Prostate gland (tissue), 2 donors: ENCODE data around the gene GTF2I. TPM values are rescaled to one million over a fixed set of nuclear protein-coding genes. Genes with fewer than 3 reads are reported as not detected.
"Not testable (repeated sequence)": the region's sequence is repeated elsewhere in the genome, so short reads cannot be mapped to it uniquely, and the experiment has no call there.

ENCODE experiments used
- DNase-seq: peaks from one replicate; pipeline ENCODE4 v3.0.0-alpha.2; 2019; ENCODE audit warnings: low spot score
- H3K27ac ChIP-seq, 2 donors: fragments of 200-600 bp; sonication (generic); 2 replicates each; pipeline ENCODE4 v1.5.1; 2017 to 2019
- H3K27me3 ChIP-seq: fragments of 200-600 bp; sonication (generic); replicated peaks from 2 replicates; pipeline ENCODE4 v1.5.1; 2019; ENCODE audit not compliant: insufficient read depth
- H3K36me3 ChIP-seq, 2 donors: fragments of 200-600 bp; sonication (generic); 1 replicate in 1 of 2; 2 replicates in 1 of 2; pipeline versions ENCODE4 v1.5.1 to v1.8.1; 2017 to 2019
- H3K4me1 ChIP-seq: fragments of 200-600 bp; sonication (generic); replicated peaks from 2 replicates; pipeline ENCODE4 v1.5.1; 2019
- H3K4me3 ChIP-seq, 2 donors: fragments of 200-600 bp; sonication (generic); 2 replicates each; pipeline ENCODE4 v1.5.1; 2017 to 2019
- H3K9me3 ChIP-seq: fragments of 200-600 bp; sonication (generic); 2 replicates; pipeline ENCODE4 v1.5.1; 2017
- CTCF ChIP-seq, 4 experiments: fragments of 200-600 bp in 2 of 4; fragments of 450-650 bp in 2 of 4; sonication (generic) in 2 of 4; IDR thresholded peaks; 1 replicate in 3 of 4; 2 replicates in 1 of 4; pipeline ENCODE4 v1.5.1; 2016 to 2019; ENCODE audit warnings: antibody characterized with exemption in 4 of 4, mild to moderate bottlenecking in 2 of 4, moderate library complexity in 2 of 4
- POLR2A ChIP-seq: fragments of 450-650 bp; IDR thresholded peaks from one replicate; pipeline ENCODE4 v1.6.1; 2016; ENCODE audit warnings: antibody characterized with exemption, mild to moderate bottlenecking
- POLR2AphosphoS5 ChIP-seq: sonication (generic); formaldehyde crosslinking; IDR thresholded peaks from one replicate; pipeline ENCODE4 v1.6.1; 2017; ENCODE audit warnings: antibody characterized with exemption
- WGBS: methylation state at CpG from one replicate; pipeline ENCODE4 v1.1.5; 2018; 5-methylcytosine and 5-hydroxymethylcytosine counted together
- intact Hi-C: fragments of 100-400 bp; cut with DNase I; formaldehyde crosslinking; loops from one replicate; pipeline ENCODE4 v1.14.2; 2022
- total RNA-seq, 2 donors: library from RNA; depleted of rRNA; stranded (reverse); fragments of >200 nt; gene quantifications; one replicate each; pipeline ENCODE4 v1.1.0, GENCODE V29; 2016

GTF2I gene
- total RNA-seq, 2 donors from 2014 or later = 149 to 212 TPM

GRCh38 chr7:74684473-74684872 lies 27.0 kb downstream of the GTF2I start:
- no peak for DNase-seq
- intact Hi-C loops = no loop called here
- no peak overlapping the region for H3K27ac ChIP-seq
- 85% methylated on average over 11 of the region's 11 CpGs for WGBS
- no peaks in the 10 kb centered on the region for H3K27me3 ChIP-seq
- no peak overlapping the region for H3K4me3 ChIP-seq
- TF ChIP-seq POLR2AphosphoS5 (no peak), POLR2A (no peak), CTCF (IDR thresholded peaks at IDR 0.05) (no peak)
- no peaks in the 10 kb centered on the region for H3K36me3 ChIP-seq
- H3K9me3 ChIP-seq = no peaks in the 10 kb centered on the region
- no peaks in the 10 kb centered on the region for H3K4me1 ChIP-seq

- DNase-seq = no peak
- Histone ChIP-seq H3K4me3 (no peak overlapping the region), H3K36me3 (no peaks in the 10 kb centered on the region), H3K27me3 (no peaks in the 10 kb centered on the region), H3K9me3 (no peaks in the 10 kb centered on the region), H3K4me1 (no peaks in the 10 kb centered on the region), H3K27ac (no peak overlapping the region)
- no peak for TF ChIP-seq POLR2A
- no peak for TF ChIP-seq CTCF (IDR thresholded peaks at IDR 0.05)
- TF ChIP-seq POLR2AphosphoS5 = no peak
- 91% methylated on average over 5 of the region's 5 CpGs for WGBS
- intact Hi-C loops = no loop called here
These were observed 27.4 kb downstream of the GTF2I start for GRCh38 chr7:74684921-74685320.

- 81% methylated on average over 3 of the region's 3 CpGs for WGBS
- intact Hi-C loops = no loop called here
- DNase-seq = no peak
- no peaks in the 10 kb centered on the region for H3K9me3 ChIP-seq
- peaks cover 0 to 10% of the 10 kb centered on the region in 2 donors for H3K36me3 ChIP-seq
- H3K4me1 ChIP-seq = no peaks in the 10 kb centered on the region
- H3K27ac ChIP-seq = no peak overlapping the region
- H3K27me3 ChIP-seq = no peaks in the 10 kb centered on the region
- TF ChIP-seq CTCF (IDR thresholded peaks at IDR 0.05) (no peak), POLR2AphosphoS5 (no peak), POLR2A (no peak)
- H3K4me3 ChIP-seq = no peak overlapping the region
These were observed 33.0 kb downstream of the GTF2I start for GRCh38 chr7:74690474-74690873.

- H3K27me3 ChIP-seq, H3K9me3 ChIP-seq, DNase-seq, H3K4me1 ChIP-seq, intact Hi-C loops, H3K4me3 ChIP-seq, H3K27ac ChIP-seq: not testable (repeated sequence)
- peaks cover 3 to 14% of the 10 kb centered on the region in 2 donors for H3K36me3 ChIP-seq
- 98% methylated on average over 6 of the region's 6 CpGs for WGBS
These were observed 46.9 kb downstream of the GTF2I start for GRCh38 chr7:74704419-74704818.

- Histone ChIP-seq H3K4me3 (no peak overlapping the region), H3K27me3 (no peaks in the 10 kb centered on the region), H3K27ac (no peak overlapping the region), H3K9me3 (no peaks in the 10 kb centered on the region), H3K4me1 (no peaks in the 10 kb centered on the region), H3K36me3 (peaks cover 0 to 3% of the 10 kb centered on the region in 2 donors)
- intact Hi-C loops = no loop called here
- 78% methylated on average over 12 of the region's 12 CpGs for WGBS
- no peak for TF ChIP-seq CTCF (IDR thresholded peaks at IDR 0.05)
- TF ChIP-seq POLR2A = no peak
- TF ChIP-seq POLR2AphosphoS5 = no peak
- DNase-seq = no peak
These were observed 49.7 kb downstream of the GTF2I start for GRCh38 chr7:74707238-74707637.
